GM10847 (cell line): Measurements from ENCODE around the gene HSPG2.

Source experiments
- POLR2A ChIP-seq: IDR thresholded peaks from 2 replicates; pipeline ENCODE4 v1.6.1; 2011; ENCODE audit not compliant: insufficient read length; ENCODE audit errors: extremely low read depth

HSPG2 gene

DNA sequence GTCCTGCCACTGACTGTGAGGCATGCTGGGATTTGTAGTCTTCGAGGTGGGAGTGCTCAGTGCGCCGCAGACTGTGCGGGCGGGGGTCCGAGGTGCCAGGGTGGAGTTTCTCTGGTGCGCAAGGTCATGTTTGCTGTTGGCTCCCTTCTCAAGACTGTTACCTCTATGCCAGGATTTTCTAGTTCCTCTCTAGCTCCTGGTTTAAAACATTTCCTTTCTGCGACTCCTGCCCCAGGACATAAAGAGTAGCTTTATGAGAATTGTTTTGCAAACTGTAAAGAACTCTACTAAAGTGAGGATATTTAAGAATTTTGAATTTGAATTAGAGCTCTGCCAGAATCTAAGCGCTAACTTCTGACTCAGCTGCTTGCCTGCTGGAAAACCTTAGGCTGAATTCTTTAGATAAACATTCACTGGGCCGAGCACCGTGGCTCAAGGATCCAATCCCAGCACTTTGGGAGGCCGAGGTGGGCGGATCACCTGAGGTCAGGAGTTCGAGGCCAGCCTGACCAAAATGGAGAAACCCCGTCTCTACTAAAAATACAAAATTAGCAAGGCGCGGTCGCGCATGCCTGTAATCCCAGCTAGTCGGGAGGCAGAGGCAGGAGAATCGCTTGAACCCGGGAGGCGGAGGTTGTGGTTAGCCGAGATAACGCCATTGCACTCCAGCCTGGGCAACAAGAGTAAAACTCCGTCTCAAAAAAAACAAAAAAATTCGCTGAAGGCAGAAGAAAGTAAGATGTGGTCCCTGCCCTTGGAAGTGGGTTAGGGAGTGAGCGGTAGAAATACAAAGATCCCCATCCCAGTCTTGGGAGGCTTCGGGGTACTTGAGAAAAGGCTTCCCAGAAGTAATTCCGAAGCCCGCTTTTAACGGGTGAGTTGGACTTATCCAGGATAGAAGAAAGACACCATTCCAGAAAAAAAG, 153.2 kb downstream of the HSPG2 start:
- TF ChIP-seq POLR2A, result no peak

DNA sequence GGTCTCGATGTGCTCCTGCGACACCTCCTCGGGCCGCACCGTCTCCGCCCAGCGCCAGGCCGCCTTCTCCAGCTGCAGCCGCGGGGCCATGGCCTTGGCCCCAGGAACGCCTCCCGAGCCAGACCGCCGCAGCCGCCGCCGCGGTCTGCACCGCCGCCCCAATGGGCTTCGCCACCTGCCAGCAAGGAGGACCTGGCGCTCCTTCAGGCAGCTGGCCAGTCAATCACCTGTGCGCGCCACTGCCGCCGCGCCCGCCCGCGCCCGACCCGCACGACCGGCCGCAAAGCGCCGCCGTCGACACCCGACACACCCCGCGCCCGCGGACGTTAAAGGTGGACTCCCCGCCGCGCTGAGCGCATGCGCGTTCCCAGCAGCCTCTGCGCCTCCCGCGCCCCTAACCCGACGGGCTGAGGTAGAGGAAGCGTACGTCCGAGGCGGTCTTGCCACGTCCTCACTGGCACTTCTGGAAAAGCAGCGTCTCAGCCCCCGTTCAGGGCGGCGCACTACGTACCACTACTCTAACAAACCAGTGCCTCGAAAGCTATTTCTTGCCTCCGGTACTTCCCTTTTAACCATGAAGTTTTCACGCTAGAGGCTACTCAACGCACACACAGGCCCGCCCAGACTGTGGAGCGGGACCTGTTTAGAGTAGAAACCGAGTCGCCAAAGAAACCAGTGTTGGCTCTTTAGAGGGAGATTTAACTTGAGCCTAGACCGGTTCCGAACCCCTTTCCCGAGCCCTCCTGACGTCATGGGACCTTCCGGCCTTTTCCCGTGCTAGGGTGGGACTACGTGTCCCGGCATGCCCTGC, 154.0 kb downstream of the HSPG2 start, which contains the start of gene USP48:
Gene USP48 (minus strand): TSS at position 282 of the 811 bp plus-strand sequence. CDS start 192 bp downstream, at position 90.
- TF ChIP-seq POLR2A, result peak; percentile 97

- TF ChIP-seq POLR2A, result no peak
Observed at GRCh38 chr1:21782349-21782867, 154.7 kb downstream of the HSPG2 start.

- no peak for TF ChIP-seq POLR2A
Observed at GRCh38 chr1:21781815-21782348, 155.2 kb downstream of the HSPG2 start.

DNA sequence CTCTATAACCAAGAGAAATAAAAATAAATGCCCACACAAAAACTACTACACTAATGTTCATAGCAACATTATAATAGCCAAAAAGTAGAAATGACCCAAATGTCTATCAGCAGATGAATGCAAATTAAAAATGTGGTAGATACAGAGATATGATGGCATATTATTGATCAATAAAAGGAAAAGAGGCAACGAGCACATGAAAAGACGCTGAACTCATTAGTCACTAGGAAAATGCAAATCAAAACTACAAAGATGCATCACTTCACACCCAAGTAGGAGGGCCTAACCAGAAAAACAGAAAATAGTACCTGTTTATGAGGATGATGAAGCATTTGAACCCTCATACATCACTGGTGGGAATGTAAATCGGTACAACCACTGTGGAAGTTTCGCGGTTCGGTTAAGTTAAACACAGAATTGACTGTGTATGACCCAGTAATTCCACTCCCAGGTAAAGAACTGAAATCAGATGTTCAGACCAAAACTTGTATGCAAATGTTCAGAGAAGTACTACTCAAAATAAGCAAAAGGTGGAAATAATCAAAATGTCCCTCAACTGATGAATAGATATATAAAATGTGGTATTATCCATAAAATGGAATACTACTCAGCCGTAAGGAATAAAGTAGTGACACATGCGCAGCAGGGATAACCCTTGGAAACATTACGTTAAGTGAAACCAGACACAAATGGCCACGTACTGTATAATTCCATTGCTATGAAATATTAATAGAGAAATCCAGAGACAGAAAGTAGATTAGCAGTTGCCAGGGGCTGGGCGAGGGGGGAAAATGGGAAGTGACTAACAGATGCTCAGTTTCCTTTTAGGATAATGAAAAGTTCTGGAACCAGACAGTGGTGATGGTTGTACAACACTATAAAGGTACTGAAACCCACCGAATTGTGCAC, 157.2 kb downstream of the HSPG2 start:
- TF ChIP-seq POLR2A, result no peak

DNA sequence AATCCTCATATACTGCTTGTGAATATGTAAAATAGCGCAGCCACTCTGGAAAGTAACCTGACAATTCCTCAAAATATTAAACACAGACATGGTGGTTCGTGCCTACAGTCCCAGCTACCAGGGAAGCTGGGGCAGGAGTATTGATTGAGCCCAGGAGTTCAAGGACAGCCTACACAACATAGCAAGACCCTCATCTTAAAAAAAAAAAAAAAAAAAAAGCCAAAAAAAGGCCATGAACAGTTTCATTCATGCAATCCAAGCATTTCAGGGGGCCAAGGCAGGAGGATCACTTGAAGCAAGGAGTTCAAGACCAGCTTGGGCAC, 158.7 kb downstream of the HSPG2 start:
- no peak for TF ChIP-seq POLR2A

GRCh38 chr1:21775985-21776562, 161.0 kb downstream of the HSPG2 start:
- no peak for TF ChIP-seq POLR2A

DNA sequence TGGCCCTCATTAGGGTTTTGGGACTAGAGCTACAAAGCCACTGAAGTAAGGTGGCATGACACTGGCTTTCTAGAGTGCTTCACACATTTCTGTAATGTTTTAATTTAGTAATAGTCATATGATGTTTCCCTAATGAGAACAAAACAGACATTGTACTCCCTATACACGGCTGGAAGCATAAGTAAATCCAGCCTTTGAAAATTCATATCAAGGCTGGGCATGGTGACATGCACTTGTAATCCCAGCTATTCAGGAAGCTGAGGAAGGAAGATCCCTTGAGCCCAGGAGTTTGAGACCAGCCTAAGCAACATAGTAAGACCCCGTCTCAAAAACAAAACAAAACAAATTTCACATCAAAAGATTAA, 161.6 kb downstream of the HSPG2 start:
- TF ChIP-seq POLR2A, result no peak

DNA sequence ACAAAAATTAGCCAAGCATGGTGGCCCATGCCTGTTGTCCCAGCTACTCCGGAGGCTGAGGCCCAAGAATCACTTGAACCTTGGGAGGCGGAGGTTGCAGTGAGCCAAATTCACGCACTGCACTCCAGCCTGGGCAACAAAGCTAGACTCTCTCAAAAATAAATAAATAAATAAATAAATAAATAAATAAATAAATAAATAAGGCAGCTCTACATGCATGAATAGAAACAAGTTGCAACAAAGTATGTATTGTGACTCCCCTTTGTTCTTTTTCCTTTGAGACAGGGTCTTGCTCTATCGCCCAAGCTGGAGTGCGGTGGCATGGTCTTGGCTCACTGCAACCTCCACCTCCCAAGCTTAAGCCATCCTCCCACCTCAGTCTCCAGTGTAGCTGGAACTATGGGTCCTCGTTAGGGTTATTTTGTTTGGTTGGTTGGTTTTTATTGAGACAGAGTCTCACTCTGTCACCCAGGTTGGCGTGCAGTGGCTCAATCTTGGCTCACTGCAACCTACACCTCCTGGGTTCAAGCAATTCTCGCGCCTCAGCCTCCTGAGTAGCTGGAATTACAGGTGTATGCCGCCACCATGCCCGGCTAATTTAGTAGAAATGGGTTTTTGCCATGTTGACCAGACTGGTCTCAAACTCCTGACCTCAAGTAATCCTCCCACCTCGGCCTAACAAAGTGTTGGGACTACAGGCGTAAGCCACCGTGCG, 162.1 kb downstream of the HSPG2 start:
- TF ChIP-seq POLR2A, result no peak

DNA sequence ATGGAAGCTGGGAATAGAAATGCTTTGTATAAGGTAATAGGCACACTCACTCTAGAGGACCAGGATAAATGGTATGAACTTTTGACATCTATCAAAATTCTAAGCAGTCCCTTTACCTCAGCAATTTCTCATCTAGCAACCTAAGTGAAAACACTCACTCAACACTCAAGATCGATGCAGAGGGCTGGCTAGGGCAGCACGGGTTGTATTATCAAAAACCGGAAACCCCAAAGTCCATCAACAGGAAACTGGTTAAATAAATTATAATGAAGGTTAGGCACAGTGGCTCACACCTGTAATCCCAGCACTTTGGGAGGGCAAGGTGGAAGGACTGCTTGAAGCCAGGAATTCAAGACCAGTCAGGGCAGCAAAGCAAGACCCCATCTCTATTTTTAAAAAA, 163.5 kb downstream of the HSPG2 start:
- no peak for TF ChIP-seq POLR2A
